Measurements from ENCODE around the gene TMCC2.
"Not testable (repeated sequence)": the region's sequence is repeated elsewhere in the genome, so short reads cannot be mapped to it uniquely, and the experiment has no call there.

Gene TMCC2

GRCh38 chr1:205227584-205228013, at the start of gene TMCC2:
TSS of gene TMCC2 (plus strand) at chr1:205227946. CDS start at chr1:205228565, 619 bp downstream.
- DNase-seq, result peak; percentile 88 to 91

GRCh38 chr1:205179842-205180241, 47.9 kb upstream of the TMCC2 start:
- DNase-seq, result no peak

GRCh38 chr1:205180331-205180730, 47.4 kb upstream of the TMCC2 start:
- DNase-seq, result not testable (repeated sequence)

- no peak for DNase-seq
Measured at GRCh38 chr1:205182930-205183329, 44.8 kb upstream of the TMCC2 start.

GRCh38 chr1:205183676-205184335, 43.9 kb upstream of the TMCC2 start:
- no peak for DNase-seq

- no peak for DNase-seq
Measured at GRCh38 chr1:205186191-205186590, 41.6 kb upstream of the TMCC2 start.

- DNase-seq, result no peak
Measured at GRCh38 chr1:205187420-205187819, 40.3 kb upstream of the TMCC2 start.

GRCh38 chr1:205188098-205188497, 39.6 kb upstream of the TMCC2 start:
- DNase-seq, result no peak

- DNase-seq, result no peak
Measured at GRCh38 chr1:205188596-205188995, 39.1 kb upstream of the TMCC2 start.

GRCh38 chr1:205189131-205189530, 38.6 kb upstream of the TMCC2 start:
- no peak for DNase-seq

GRCh38 chr1:205190845-205191577, 36.7 kb upstream of the TMCC2 start:
- DNase-seq, result no peak

GRCh38 chr1:205191622-205192021, 36.1 kb upstream of the TMCC2 start:
- no peak for DNase-seq

GRCh38 chr1:205192287-205192686, 35.5 kb upstream of the TMCC2 start:
- DNase-seq, result no peak

GRCh38 chr1:205199090-205199930, 28.4 kb upstream of the TMCC2 start:
- DNase-seq, result no peak

GRCh38 chr1:205199931-205200299, 27.8 kb upstream of the TMCC2 start:
- DNase-seq, result no peak

GRCh38 chr1:205204552-205204951, 23.2 kb upstream of the TMCC2 start:
- DNase-seq, result no peak

- DNase-seq, result no peak
Measured at GRCh38 chr1:205205055-205205454, 22.7 kb upstream of the TMCC2 start.

- no peak for DNase-seq
Measured at GRCh38 chr1:205208811-205209210, 18.9 kb upstream of the TMCC2 start.

GRCh38 chr1:205210756-205211168, 17.0 kb upstream of the TMCC2 start:
- DNase-seq, result no peak

GRCh38 chr1:205211169-205211838, 16.4 kb upstream of the TMCC2 start, which contains the start of gene DSTYK:
TSS of gene DSTYK (minus strand) at chr1:205211702. CDS start at chr1:205211535, 167 bp downstream.
- DNase-seq, result peak; percentile 89 to 91

GRCh38 chr1:205211839-205212536, 15.8 kb upstream of the TMCC2 start:
- no peak for DNase-seq

GRCh38 chr1:205214756-205215155, 13.0 kb upstream of the TMCC2 start:
- no peak for DNase-seq

All from SHP77 (cell line).